Naive B cell (primary cell): ENCODE measurements around the gene RBM48. TPM values are rescaled to one million over a fixed set of nuclear protein-coding genes. Genes with fewer than 3 reads are reported as not detected.
A peak's percentile ranks its signal among the peaks of the same experiment; 100 is the strongest.
"Not testable (repeated sequence)": the region's sequence is repeated elsewhere in the genome, so short reads cannot be mapped to it uniquely, and the experiment has no call there.

Experiments
- ATAC-seq, 2 donors: fragments of 150-1000 bp; cut with Tn5 transposase; 2 replicates each; pipeline ENCODE4 v1.10.0; 2021; ENCODE audit warnings: low read depth in 2 of 2, mild to moderate bottlenecking in 2 of 2, moderate library complexity in 2 of 2
- DNase-seq: peaks from one replicate; pipeline ENCODE4 v3.0.0; 2022
- H3K27ac Mint-ChIP-seq, 6 donors: one replicate each; pipeline ENCODE4 v1.8.0; 2020 to 2022; ENCODE audit warnings: mild to moderate bottlenecking in 6 of 6, mixed read lengths in 6 of 6, moderate library complexity in 5 of 6, inconsistent platforms in 2 of 6
- H3K27me3 Mint-ChIP-seq, 3 donors: one replicate each; pipeline ENCODE4 v1.8.0; 2021 to 2022; ENCODE audit warnings: mixed read lengths in 3 of 3, mild to moderate bottlenecking in 1 of 3
- H3K36me3 Mint-ChIP-seq, 2 donors: one replicate each; pipeline ENCODE4 v1.8.0; 2020 to 2022; ENCODE audit warnings: mixed read lengths in 2 of 2, inconsistent platforms in 1 of 2, mild to moderate bottlenecking in 1 of 2
- H3K4me1 Mint-ChIP-seq, 3 donors: one replicate each; pipeline ENCODE4 v1.8.0; 2020 to 2022; ENCODE audit warnings: mixed read lengths in 3 of 3, inconsistent platforms in 1 of 3, mild to moderate bottlenecking in 1 of 3, moderate library complexity in 1 of 3
- H3K4me3 Mint-ChIP-seq, 8 donors: one replicate each; pipeline ENCODE4 v1.8.0; 2020 to 2022; ENCODE audit warnings: mild to moderate bottlenecking in 8 of 8, mixed read lengths in 8 of 8, moderate library complexity in 8 of 8, inconsistent platforms in 2 of 8
- H3K9me3 Mint-ChIP-seq, 7 donors: one replicate each; pipeline ENCODE4 v1.8.0; 2020 to 2022; ENCODE audit warnings: mixed read lengths in 7 of 7, mild to moderate bottlenecking in 5 of 7, inconsistent platforms in 2 of 7, moderate library complexity in 1 of 7
- polyA plus RNA-seq, 6 donors: library from polyadenylated mRNA; unstranded; fragments of 300-500 nt; fragmentation: Illumina TruSeq; gene quantifications; one replicate each; pipeline ENCODE4 v1.2.3, GENCODE V29; 2021; ENCODE audit warnings: low read depth in 6 of 6

RBM48 gene
- polyA plus RNA-seq, 6 donors from 2014 or later = 27.2 to 45.1 (median 34.5) TPM

DNA sequence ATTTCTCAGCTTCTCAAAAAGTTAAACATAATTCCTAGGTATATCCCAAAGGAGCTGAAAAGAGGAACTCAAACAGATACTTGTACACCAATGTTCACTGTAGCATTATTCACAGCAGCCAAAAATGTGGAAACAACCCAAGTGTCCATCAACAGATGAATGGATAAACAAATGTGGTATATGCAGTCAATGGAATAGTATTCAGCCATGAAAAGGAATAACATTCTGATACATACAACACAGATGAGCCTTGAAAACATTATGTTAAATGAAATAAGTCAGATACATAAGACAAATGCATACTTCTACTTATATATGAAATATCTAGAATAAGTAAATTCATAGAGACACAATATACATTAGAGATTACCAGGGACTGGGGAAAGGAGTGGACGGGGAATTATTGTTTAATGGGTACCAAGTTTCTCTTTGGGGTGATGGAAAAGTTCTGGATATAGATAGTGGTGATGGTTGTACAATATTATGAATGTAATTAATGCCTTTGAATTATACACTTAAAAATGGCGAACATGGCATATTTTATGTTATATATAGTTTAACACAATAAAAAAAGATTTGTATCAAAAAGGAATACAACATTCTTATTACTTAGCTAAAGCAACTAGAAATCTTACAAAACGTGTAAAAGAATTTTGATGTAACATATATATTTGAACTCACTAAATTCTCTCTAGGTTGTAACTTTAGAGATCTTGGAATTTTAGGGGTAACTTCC lies 15.3 kb upstream of the RBM48 start:
- H3K9me3 Mint-ChIP-seq = no peaks in the 10 kb centered on the region
- H3K4me1 Mint-ChIP-seq = peaks cover 0 to 2% (median 0%) of the 10 kb centered on the region in 3 donors
- no peaks in the 10 kb centered on the region for H3K27me3 Mint-ChIP-seq
- H3K36me3 Mint-ChIP-seq = peaks cover 7 to 14% of the 10 kb centered on the region in 2 donors
- no peak for DNase-seq
- ATAC-seq = no peak
- H3K27ac Mint-ChIP-seq = no peak overlapping the region
- H3K4me3 Mint-ChIP-seq = no peak overlapping the region

- Mint-ChIP-seq H3K9me3 (no peaks in the 10 kb centered on the region), H3K36me3 (peaks cover 7 to 14% of the 10 kb centered on the region in 2 donors)
Measured at GRCh38 chr7:92517631-92518030, 11.0 kb upstream of the RBM48 start.

DNA sequence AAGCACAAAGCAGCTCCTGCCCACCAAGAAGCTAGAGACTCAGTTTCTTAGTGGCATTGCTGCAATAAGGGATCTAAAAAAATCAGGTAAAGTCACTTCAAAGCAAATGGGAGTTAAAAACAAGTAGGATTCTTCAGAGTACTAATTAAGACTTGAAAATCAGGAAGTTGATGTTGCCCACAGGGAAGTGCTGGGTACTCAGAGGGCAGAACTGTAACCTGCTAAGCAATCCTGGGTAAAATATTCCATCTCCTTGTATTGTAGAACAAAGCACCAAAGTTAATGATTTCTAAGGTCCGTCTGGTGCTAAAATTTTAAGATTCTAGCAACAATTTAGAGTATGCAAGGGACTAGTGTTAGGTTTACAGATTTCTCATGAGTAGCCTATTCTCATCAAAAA lies 8.6 kb upstream of the RBM48 start:
- H3K36me3 Mint-ChIP-seq = peaks cover 7 to 9% of the 10 kb centered on the region in 2 donors
- ATAC-seq (no peak), DNase-seq (no peak)
- no peaks in the 10 kb centered on the region for H3K27me3 Mint-ChIP-seq
- H3K9me3 Mint-ChIP-seq = no peaks in the 10 kb centered on the region
- H3K4me3 Mint-ChIP-seq = no peak overlapping the region
- no peak overlapping the region for H3K27ac Mint-ChIP-seq
- H3K4me1 Mint-ChIP-seq = peaks cover 0 to 2% (median 0%) of the 10 kb centered on the region in 3 donors

More at GRCh38 chr7:92517631-92518030, 11.0 kb upstream of the RBM48 start:
- DNase-seq (no peak), ATAC-seq (no peak)
- no peaks in the 10 kb centered on the region for H3K27me3 Mint-ChIP-seq
- H3K27ac Mint-ChIP-seq = no peak overlapping the region
- peaks cover 0 to 2% (median 0%) of the 10 kb centered on the region in 3 donors for H3K4me1 Mint-ChIP-seq
- H3K4me3 Mint-ChIP-seq = no peak overlapping the region

- Mint-ChIP-seq H3K36me3 (no peaks in the 10 kb centered on the region), H3K27me3 (no peaks in the 10 kb centered on the region), H3K27ac (no peak overlapping the region), H3K9me3 (no peaks in the 10 kb centered on the region), H3K4me1 (peaks cover 6 to 13% (median 12%) of the 10 kb centered on the region in 3 donors), H3K4me3 (no peak overlapping the region)
- no peak for DNase-seq
- no peak for ATAC-seq
Measured at GRCh38 chr7:92523110-92523509, 5.5 kb upstream of the RBM48 start.

DNA sequence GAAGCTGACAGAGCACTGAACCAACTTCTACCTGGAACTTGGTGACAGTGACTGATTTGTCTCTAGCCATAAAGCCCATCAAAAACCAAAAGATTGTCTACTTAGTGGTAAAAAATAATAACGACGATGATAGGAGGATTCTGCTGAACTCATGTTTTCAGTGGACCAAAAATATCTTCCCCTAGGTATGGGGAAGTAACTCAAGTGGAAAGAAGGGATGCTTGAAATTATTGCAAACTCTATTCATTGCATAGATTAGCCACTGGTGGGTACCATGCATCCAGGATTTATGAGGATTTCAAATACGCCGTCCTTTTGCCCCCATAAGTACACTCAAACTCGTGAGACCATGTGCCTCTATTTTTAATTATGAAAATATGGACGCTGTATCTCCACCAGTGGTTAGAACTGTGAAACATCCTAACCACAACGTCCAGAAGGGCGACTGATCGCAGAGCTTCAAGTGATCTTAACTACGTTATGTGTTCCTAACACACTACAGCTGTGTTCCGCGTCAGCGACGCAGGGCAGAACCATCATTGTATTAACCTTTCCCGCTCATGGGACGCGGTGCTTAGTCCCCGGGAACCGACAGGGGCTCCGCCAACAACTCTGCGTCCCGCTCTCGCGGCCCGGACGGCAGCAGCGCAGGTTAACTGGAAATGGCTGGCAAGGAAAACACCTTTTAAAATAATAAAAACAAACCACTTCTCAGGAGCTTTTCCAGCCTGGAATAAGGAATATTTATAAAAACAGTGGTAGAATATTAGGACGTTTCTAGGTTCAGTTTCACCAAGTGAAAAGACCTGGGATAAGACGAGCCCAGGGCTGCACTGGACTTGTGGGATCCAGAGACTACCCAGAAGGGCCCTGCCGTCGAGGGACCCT lies 1.1 kb upstream of the RBM48 start:
- ATAC-seq (peak; percentile 25 to 34), DNase-seq (peak; percentile 46)
- peak overlapping the region; percentile 91 to 99 (median 96) for H3K27ac Mint-ChIP-seq
- H3K27me3 Mint-ChIP-seq = no peaks in the 10 kb centered on the region
- H3K4me1 Mint-ChIP-seq = peaks cover 16 to 37% (median 26%) of the 10 kb centered on the region in 3 donors
- H3K9me3 Mint-ChIP-seq = peaks cover 0 to 2% (median 0%) of the 10 kb centered on the region in 7 donors
- peaks cover 10 to 13% of the 10 kb centered on the region in 2 donors for H3K36me3 Mint-ChIP-seq
- H3K4me3 Mint-ChIP-seq = peak overlapping the region; percentile 80 to 99 (median 92)

DNA sequence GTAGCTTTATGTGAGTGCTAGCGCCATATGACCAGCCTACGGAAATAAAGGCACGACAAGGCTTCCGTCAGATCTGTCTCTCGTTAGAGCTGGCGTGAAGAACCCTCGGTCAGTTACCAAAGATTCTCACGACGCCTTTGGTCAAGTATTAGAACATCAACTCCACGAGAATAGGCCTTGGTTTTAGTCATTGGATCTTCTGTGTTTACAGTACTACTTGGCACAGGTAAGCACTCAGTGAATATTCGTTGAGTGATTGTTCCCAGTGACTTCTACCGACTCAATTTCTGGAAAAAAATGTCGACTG lies 316 bp downstream of the RBM48 start:
- H3K4me1 Mint-ChIP-seq = peaks cover 25 to 37% (median 30%) of the 10 kb centered on the region in 3 donors
- no peak for ATAC-seq
- H3K9me3 Mint-ChIP-seq = peaks cover 0 to 2% (median 0%) of the 10 kb centered on the region in 7 donors
- peak overlapping the region; percentile 87 to 98 (median 94) for H3K27ac Mint-ChIP-seq
- peak overlapping the region; percentile 80 to 99 (median 92) for H3K4me3 Mint-ChIP-seq
- no peaks in the 10 kb centered on the region for H3K27me3 Mint-ChIP-seq
- no peak for DNase-seq
- peaks cover 20 to 23% of the 10 kb centered on the region in 2 donors for H3K36me3 Mint-ChIP-seq

- DNase-seq (no peak), ATAC-seq (no peak)
- no peak overlapping the region for H3K27ac Mint-ChIP-seq
- peaks cover 23 to 30% (median 24%) of the 10 kb centered on the region in 3 donors for H3K4me1 Mint-ChIP-seq
- no peaks in the 10 kb centered on the region for H3K9me3 Mint-ChIP-seq
- H3K36me3 Mint-ChIP-seq = peaks cover 28 to 35% of the 10 kb centered on the region in 2 donors
- no peak overlapping the region for H3K4me3 Mint-ChIP-seq
- no peaks in the 10 kb centered on the region for H3K27me3 Mint-ChIP-seq
Measured at GRCh38 chr7:92534572-92534971, 6.0 kb downstream of the RBM48 start.

- not testable (repeated sequence) for H3K27me3 Mint-ChIP-seq, DNase-seq, H3K9me3 Mint-ChIP-seq, H3K27ac Mint-ChIP-seq, H3K4me3 Mint-ChIP-seq, ATAC-seq, H3K4me1 Mint-ChIP-seq, H3K36me3 Mint-ChIP-seq
Measured at GRCh38 chr7:92543542-92543941, 14.9 kb downstream of the RBM48 start.

- not testable (repeated sequence) for H3K4me1 Mint-ChIP-seq, H3K27ac Mint-ChIP-seq
Measured at GRCh38 chr7:92545116-92545515, 16.5 kb downstream of the RBM48 start.

GRCh38 chr7:92546856-92547497 lies 18.4 kb downstream of the RBM48 start:
- no peaks in the 10 kb centered on the region for H3K4me1 Mint-ChIP-seq
- no peak for ATAC-seq
- H3K27me3 Mint-ChIP-seq = peaks cover 0 to 7% (median 6%) of the 10 kb centered on the region in 3 donors

More at GRCh38 chr7:92545116-92545515, 16.5 kb downstream of the RBM48 start:
- not testable (repeated sequence) for H3K4me3 Mint-ChIP-seq, DNase-seq, ATAC-seq, H3K36me3 Mint-ChIP-seq, H3K9me3 Mint-ChIP-seq, H3K27me3 Mint-ChIP-seq

DNA sequence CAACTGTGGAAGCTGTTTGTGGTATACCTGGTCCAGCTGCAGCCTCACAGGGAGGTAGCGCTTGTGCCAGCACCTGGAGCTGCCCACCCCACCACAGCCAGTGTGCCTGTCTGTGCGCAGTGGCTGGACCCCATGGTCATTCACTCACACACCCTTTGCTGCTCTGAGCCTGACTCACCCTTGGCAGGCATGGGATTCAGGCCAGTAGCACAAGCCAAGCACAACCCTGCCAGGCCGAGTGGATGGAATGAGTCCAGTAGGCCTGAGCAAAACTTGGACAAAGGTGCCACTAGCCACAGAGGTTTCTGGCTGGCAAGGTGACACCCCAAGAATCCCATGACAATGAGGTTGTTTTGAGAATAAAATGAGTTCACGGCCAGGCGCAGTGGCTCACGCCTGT lies 19.0 kb downstream of the RBM48 start:
- Mint-ChIP-seq H3K36me3 (no peaks in the 10 kb centered on the region), H3K27ac (no peak overlapping the region), H3K4me1 (no peaks in the 10 kb centered on the region), H3K4me3 (no peak overlapping the region), H3K9me3 (peaks cover 0 to 2% (median 0%) of the 10 kb centered on the region in 7 donors), H3K27me3 (peaks cover 0 to 7% (median 6%) of the 10 kb centered on the region in 3 donors)
- DNase-seq (no peak), ATAC-seq (no peak)

More at GRCh38 chr7:92546856-92547497, 18.4 kb downstream of the RBM48 start:
- H3K9me3 Mint-ChIP-seq = peaks cover 0 to 2% (median 0%) of the 10 kb centered on the region in 7 donors
- peak overlapping the region in 1 of 6 donors; percentile 75 for H3K27ac Mint-ChIP-seq
- no peaks in the 10 kb centered on the region for H3K36me3 Mint-ChIP-seq
- DNase-seq = no peak
- no peak overlapping the region for H3K4me3 Mint-ChIP-seq

DNA sequence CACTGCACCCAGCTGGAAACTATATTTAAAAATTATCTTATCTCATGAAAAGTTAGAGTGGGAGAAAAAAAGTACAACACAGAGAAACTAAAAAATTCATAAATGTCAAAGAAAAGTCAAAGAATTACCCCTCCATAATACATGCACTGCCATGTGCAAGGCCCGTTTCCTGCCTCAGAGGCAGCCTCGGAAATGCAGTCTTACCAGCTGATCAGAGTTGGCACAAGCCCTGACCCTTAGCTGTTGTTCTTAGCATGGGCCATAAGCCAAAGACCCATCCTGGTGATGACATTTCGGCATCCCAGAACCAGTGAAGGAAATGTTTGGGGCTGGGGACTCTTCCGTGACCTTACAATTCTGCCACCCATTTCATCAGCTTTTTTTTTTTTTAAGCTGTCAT lies 21.6 kb downstream of the RBM48 start:
- DNase-seq = no peak
- Mint-ChIP-seq H3K36me3 (no peaks in the 10 kb centered on the region), H3K27ac (no peak overlapping the region), H3K4me3 (no peak overlapping the region), H3K27me3 (peaks cover 0 to 7% (median 6%) of the 10 kb centered on the region in 3 donors), H3K9me3 (peaks cover 0 to 2% (median 0%) of the 10 kb centered on the region in 7 donors), H3K4me1 (no peaks in the 10 kb centered on the region)
- no peak for ATAC-seq

DNA sequence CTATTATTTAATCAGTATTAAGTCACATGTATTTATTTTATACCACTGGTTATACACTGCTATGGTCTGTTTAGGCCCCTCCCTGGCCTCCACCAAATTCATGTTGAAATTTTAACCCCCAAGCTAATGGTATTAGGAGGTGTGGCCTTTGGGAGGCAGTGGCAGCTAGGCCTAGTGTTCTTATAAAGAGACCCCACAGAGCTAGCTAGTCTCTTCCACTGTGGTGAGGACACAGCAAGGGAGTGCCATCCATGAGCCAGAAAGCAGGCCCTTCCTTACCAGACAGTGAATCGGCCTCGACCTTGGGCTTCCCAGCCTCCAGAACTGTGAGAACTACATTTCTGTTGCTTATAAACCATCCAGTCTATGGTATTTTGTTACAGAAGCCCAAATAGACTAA lies 28.7 kb downstream of the RBM48 start:
- Mint-ChIP-seq H3K27me3 (no peaks in the 10 kb centered on the region), H3K36me3 (peaks cover 0 to 5% of the 10 kb centered on the region in 2 donors), H3K9me3 (no peaks in the 10 kb centered on the region), H3K4me1 (no peaks in the 10 kb centered on the region), H3K4me3 (no peak overlapping the region), H3K27ac (no peak overlapping the region)
- DNase-seq = no peak
- ATAC-seq = no peak
